ENCODE data around the gene SLPI.

DNA sequence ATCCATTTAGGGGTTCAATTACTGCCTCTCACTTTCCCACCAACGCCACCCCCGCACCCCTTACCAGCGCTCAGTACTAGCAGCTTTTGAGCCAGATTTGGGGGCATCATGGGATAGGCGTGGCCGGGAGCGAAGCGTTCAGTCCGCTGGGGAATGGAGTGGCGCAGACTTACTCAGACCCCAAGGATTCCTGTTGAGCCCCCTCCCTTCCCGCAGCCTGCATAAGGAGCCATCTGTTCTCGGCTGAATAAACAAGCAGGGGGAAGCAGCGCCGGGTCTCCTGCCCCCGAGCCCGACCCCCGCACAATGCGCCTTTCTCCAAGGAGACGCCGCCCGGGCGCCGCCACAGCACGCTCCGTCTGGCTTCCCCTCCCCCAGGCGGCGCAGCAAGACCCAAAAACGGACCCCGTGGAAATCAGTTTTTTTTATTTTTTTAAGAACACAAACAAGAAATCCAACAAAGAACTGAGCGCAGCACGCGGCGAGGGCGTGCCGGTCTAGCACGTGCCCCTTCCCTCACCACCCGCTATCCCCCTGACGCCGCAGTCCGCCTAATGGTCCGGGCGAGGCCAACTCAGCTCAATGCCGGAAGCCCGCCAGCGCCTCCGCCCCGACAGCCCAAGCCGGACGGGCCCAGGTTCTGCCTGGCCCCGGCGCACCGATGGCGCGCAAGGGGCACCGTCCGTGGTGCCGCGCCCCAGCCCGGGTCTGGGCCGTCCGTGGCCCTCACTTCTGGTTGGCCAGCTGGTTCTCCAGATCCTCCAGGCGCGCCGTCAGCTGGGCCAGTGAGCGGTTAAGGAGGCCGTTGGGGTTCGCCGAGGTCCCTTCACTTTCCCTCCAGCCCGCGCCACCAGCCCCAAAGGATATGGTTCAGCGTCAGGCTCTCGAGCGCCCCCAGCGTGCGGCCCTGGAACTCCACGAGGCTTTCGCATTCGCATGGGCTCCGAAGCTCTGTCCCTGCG is 39.0 kb upstream of the SLPI start:
- TF ChIP-seq, protein P1, sequence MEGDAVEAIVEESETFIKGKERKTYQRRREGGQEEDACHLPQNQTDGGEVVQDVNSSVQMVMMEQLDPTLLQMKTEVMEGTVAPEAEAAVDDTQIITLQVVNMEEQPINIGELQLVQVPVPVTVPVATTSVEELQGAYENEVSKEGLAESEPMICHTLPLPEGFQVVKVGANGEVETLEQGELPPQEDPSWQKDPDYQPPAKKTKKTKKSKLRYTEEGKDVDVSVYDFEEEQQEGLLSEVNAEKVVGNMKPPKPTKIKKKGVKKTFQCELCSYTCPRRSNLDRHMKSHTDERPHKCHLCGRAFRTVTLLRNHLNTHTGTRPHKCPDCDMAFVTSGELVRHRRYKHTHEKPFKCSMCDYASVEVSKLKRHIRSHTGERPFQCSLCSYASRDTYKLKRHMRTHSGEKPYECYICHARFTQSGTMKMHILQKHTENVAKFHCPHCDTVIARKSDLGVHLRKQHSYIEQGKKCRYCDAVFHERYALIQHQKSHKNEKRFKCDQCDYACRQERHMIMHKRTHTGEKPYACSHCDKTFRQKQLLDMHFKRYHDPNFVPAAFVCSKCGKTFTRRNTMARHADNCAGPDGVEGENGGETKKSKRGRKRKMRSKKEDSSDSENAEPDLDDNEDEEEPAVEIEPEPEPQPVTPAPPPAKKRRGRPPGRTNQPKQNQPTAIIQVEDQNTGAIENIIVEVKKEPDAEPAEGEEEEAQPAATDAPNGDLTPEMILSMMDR (IDR thresholded peaks at IDR 0.05): peak; percentile 74 to 91 (median 89)
- no peak for TF ChIP-seq POLR2A (IDR thresholded peaks at IDR 0.05)
